Endodermal cell (in vitro differentiated cells): ENCODE results near the gene NRDC. TPM values are rescaled to one million over a fixed set of nuclear protein-coding genes. Genes with fewer than 3 reads are reported as not detected.

Experiments used
- DNase-seq: peaks from one replicate; pipeline ENCODE4 v3.0.0-alpha.2; 2017
- H3K27ac ChIP-seq: 2 replicates; pipeline ENCODE4 v1.5.1; 2013; ENCODE audit warnings: mild to moderate bottlenecking, low read depth, low read length, moderate library complexity
- H3K27me3 ChIP-seq: 2 replicates; pipeline ENCODE4 v1.6.1; 2013; ENCODE audit warnings: mild to moderate bottlenecking, low read length, moderate library complexity; ENCODE audit not compliant: insufficient read depth, control insufficient read depth, poor library complexity, severe bottlenecking
- H3K36me3 ChIP-seq: 2 replicates; pipeline ENCODE4 v1.7.0; 2013; ENCODE audit warnings: mild to moderate bottlenecking, low read length, moderate library complexity; ENCODE audit not compliant: control insufficient read depth, insufficient read depth
- H3K4me1 ChIP-seq: one replicate; pipeline ENCODE4 v1.7.0; 2013; ENCODE audit warnings: low read length; ENCODE audit not compliant: control insufficient read depth, insufficient read depth
- H3K4me3 ChIP-seq: 2 replicates; pipeline ENCODE4 v1.5.1; 2013; ENCODE audit warnings: mild to moderate bottlenecking, low read length, moderate library complexity
- H3K9ac ChIP-seq: 2 replicates; pipeline ENCODE4 v1.6.1; 2013; ENCODE audit warnings: mild to moderate bottlenecking, low read length, moderate library complexity; ENCODE audit not compliant: poor library complexity, severe bottlenecking; ENCODE audit errors: extremely low read depth
- H3K9me3 ChIP-seq: 2 replicates; pipeline ENCODE4 v1.6.1; 2013; ENCODE audit warnings: mild to moderate bottlenecking, low read length, moderate library complexity; ENCODE audit not compliant: control insufficient read depth
- H3K27ac Mint-ChIP-seq: 2 replicates; pipeline ENCODE4 v1.8.0; 2020; ENCODE audit warnings: mixed read lengths
- H3K27me3 Mint-ChIP-seq: 2 replicates; pipeline ENCODE4 v1.8.0; 2021; ENCODE audit warnings: mild to moderate bottlenecking, mixed read lengths; ENCODE audit not compliant: insufficient read depth
- H3K36me3 Mint-ChIP-seq: 2 replicates; pipeline ENCODE4 v1.8.0; 2020; ENCODE audit warnings: low read depth, mixed read lengths
- H3K4me1 Mint-ChIP-seq: 2 replicates; pipeline ENCODE4 v1.8.0; 2020; ENCODE audit warnings: mixed read lengths
- H3K4me3 Mint-ChIP-seq: 2 replicates; pipeline ENCODE4 v1.8.0; 2020; ENCODE audit warnings: mild to moderate bottlenecking, moderate library complexity, mixed read lengths
- H3K9me3 Mint-ChIP-seq: 2 replicates; pipeline ENCODE4 v1.8.0; 2020; ENCODE audit warnings: mild to moderate bottlenecking, mixed read lengths
- CTCF ChIP-seq: fragments of 200-600 bp; sonication (generic); conservative IDR thresholded peaks from 2 replicates; pipeline ENCODE4 v1.5.0; 2021; ENCODE audit warnings: antibody characterized with exemption, mild to moderate bottlenecking
- WGBS, 2 experiments: methylation state at CpG; one replicate each; pipeline versions ENCODE4 v1.1.5 to v1.1.7; 2013; ENCODE audit warnings: missing lambda C conversion rate in 2 of 2, mixed read lengths in 1 of 2; ENCODE audit not compliant: insufficient coverage in 1 of 2, insufficient read length in 1 of 2; 5-methylcytosine and 5-hydroxymethylcytosine counted together
- total RNA-seq, 2 donors: library from RNA; stranded (reverse); fragmentation: NEBNext Ultra II Directional in 1 of 2; extraction: Animal tissue kit (Norgen Biotek cat#: 25700) in 1 of 2; gene quantifications; 2 replicates in 1 of 2; 3 replicates in 1 of 2; pipeline ENCODE4 v1.2.1, GENCODE V29; 2021

The NRDC gene
- total RNA-seq, 2 donors from 2014 or later: 160 to 202 TPM

- WGBS, 2 experiments: 95 to 100% methylated on average over 1 of the region's 1 CpG
- H3K4me1 Mint-ChIP-seq: peaks cover 12% of the 10 kb centered on the region
- no peak for TF ChIP-seq CTCF
- Histone ChIP-seq H3K27me3 (no peaks in the 10 kb centered on the region), H3K36me3 (peaks cover 46% of the 10 kb centered on the region), H3K9me3 (peaks cover 12% of the 10 kb centered on the region), H3K4me1 (no peaks in the 10 kb centered on the region), H3K4me3 (no peak overlapping the region), H3K9ac (no peak overlapping the region), H3K27ac (no peak overlapping the region)
- no peaks in the 10 kb centered on the region for H3K27me3 Mint-ChIP-seq
- no peak overlapping the region for H3K4me3 Mint-ChIP-seq
- no peak for DNase-seq
- no peak overlapping the region for H3K27ac Mint-ChIP-seq
- peaks cover 6% of the 10 kb centered on the region for H3K9me3 Mint-ChIP-seq
- peaks cover 52% of the 10 kb centered on the region for H3K36me3 Mint-ChIP-seq
Observed at GRCh38 chr1:51750729-51751128, 127.8 kb downstream of the NRDC start.

- peaks cover 6% of the 10 kb centered on the region for H3K9me3 Mint-ChIP-seq
- H3K27me3 Mint-ChIP-seq: no peaks in the 10 kb centered on the region
- no peak overlapping the region for H3K27ac Mint-ChIP-seq
- Histone ChIP-seq H3K4me1 (no peaks in the 10 kb centered on the region), H3K4me3 (no peak overlapping the region), H3K27me3 (no peaks in the 10 kb centered on the region), H3K27ac (no peak overlapping the region), H3K9me3 (peaks cover 12% of the 10 kb centered on the region), H3K36me3 (peaks cover 41% of the 10 kb centered on the region), H3K9ac (no peak overlapping the region)
- no peak overlapping the region for H3K4me3 Mint-ChIP-seq
- 86% methylated on average over 1 of the region's 3 CpGs; no CpG with 5 or more reads in 1 of the 2 experiments for WGBS, 2 experiments
- TF ChIP-seq CTCF: no peak
- no peak for DNase-seq
- peaks cover 13% of the 10 kb centered on the region for H3K4me1 Mint-ChIP-seq
- H3K36me3 Mint-ChIP-seq: peaks cover 48% of the 10 kb centered on the region
Observed at GRCh38 chr1:51750218-51750617, 128.3 kb downstream of the NRDC start.

- DNase-seq: no peak
- Histone ChIP-seq H3K4me3 (no peak overlapping the region), H3K4me1 (no peaks in the 10 kb centered on the region), H3K27ac (no peak overlapping the region), H3K27me3 (no peaks in the 10 kb centered on the region), H3K9ac (no peak overlapping the region), H3K9me3 (peaks cover 12% of the 10 kb centered on the region), H3K36me3 (peaks cover 38% of the 10 kb centered on the region)
- H3K9me3 Mint-ChIP-seq: peaks cover 6% of the 10 kb centered on the region
- peaks cover 1% of the 10 kb centered on the region for H3K27me3 Mint-ChIP-seq
- H3K4me1 Mint-ChIP-seq: peaks cover 23% of the 10 kb centered on the region
- no peak overlapping the region for H3K27ac Mint-ChIP-seq
- 94 to 100% methylated on average over 1 to 2 of the region's 3 CpGs for WGBS, 2 experiments
- H3K4me3 Mint-ChIP-seq: no peak overlapping the region
- peaks cover 42% of the 10 kb centered on the region for H3K36me3 Mint-ChIP-seq
- no peak for TF ChIP-seq CTCF
Observed at GRCh38 chr1:51749151-51749550, 129.4 kb downstream of the NRDC start.
